ENCODE results near the gene ESRP2.

The ESRP2 gene

DNA sequence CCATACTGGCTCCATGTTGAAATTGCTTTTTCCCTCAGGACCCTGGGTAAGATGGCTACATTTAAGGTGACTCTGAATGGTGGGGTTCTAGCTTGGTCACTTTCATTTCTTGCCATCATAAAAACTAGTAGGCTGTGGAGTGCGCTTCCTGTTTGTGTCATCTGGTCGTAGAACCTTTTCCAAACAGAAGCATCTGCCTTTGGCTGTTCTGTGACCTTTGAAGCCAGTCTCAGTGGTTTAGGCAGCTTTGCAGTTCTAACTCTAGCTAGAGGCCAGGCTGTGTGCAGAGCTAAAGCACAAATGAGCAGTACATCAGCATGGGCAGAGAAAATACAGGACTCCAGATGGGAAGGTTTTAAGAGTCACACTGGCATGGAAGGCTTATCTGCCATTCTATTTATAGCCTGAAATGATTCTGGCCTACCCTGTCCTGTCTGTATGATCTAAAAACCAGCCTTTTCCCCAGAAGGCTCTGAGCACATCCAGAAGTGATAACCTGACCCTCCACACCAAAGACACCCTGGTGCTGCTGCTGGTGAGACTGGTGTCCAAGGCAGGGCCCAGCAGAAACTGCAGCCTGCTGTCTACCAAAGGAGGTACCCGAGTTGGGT is 8.6 kb downstream of the ESRP2 start:
- Mint-ChIP-seq H3K36me3 (ENCODE audit: low read depth) (peaks cover 39% of the 10 kb centered on the region), H3K4me1 (ENCODE audit: low read depth) (peaks cover 46% of the 10 kb centered on the region), H3K27ac (peak overlapping the region; percentile 87), H3K4me3 (peak overlapping the region; percentile 51), H3K9me3 (no peaks in the 10 kb centered on the region), H3K27me3 (no peaks in the 10 kb centered on the region)

GRCh38 chr16:68226116-68226515 is 9.8 kb downstream of the ESRP2 start:
- Mint-ChIP-seq H3K4me1 (ENCODE audit: low read depth) (peaks cover 46% of the 10 kb centered on the region), H3K27ac (peak overlapping the region; percentile 63), H3K36me3 (ENCODE audit: low read depth) (peaks cover 49% of the 10 kb centered on the region), H3K9me3 (no peaks in the 10 kb centered on the region), H3K27me3 (no peaks in the 10 kb centered on the region), H3K4me3 (no peak overlapping the region)

GRCh38 chr16:68223072-68223471 is 12.9 kb downstream of the ESRP2 start:
- H3K36me3 Mint-ChIP-seq (ENCODE audit: low read depth): peaks cover 55% of the 10 kb centered on the region

DNA sequence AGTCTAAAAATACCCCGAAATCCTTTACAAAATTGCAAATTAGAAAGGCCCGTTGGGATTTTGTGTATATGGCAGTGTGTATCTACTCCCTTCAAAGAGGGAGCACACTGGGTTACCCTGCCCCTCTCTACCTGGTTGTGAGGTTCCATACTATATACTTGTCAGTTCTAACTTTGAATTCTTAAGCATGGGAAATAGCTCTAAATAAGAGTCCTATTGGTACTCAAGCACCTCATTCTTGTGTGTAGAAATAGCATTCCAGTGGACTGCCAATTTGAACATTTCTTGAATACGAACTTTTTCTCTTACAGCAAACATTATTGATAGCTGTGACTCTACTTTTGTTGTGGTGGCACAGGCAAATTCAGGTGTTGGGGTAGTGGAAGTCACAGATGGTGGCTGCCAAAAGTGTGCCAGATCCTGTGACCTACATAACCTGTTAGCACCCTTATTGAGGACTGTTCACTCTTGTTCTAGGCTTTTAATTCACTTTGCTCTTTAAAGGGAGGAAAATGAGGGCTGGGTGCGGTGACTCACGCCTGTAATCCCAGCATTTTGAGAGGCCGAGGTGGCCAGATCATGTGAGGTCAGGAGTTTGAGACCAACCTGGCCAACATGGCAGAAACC is 16.1 kb downstream of the ESRP2 start:
- Mint-ChIP-seq H3K9me3 (no peaks in the 10 kb centered on the region), H3K36me3 (ENCODE audit: low read depth) (peaks cover 47% of the 10 kb centered on the region), H3K4me1 (ENCODE audit: low read depth) (peaks cover 7% of the 10 kb centered on the region), H3K4me3 (no peak overlapping the region), H3K27ac (peak overlapping the region; percentile 53), H3K27me3 (no peaks in the 10 kb centered on the region)

More at GRCh38 chr16:68223072-68223471, 12.9 kb downstream of the ESRP2 start:
- Mint-ChIP-seq H3K27ac (no peak overlapping the region), H3K4me3 (no peak overlapping the region), H3K9me3 (no peaks in the 10 kb centered on the region), H3K27me3 (no peaks in the 10 kb centered on the region), H3K4me1 (ENCODE audit: low read depth) (peaks cover 34% of the 10 kb centered on the region)

DNA sequence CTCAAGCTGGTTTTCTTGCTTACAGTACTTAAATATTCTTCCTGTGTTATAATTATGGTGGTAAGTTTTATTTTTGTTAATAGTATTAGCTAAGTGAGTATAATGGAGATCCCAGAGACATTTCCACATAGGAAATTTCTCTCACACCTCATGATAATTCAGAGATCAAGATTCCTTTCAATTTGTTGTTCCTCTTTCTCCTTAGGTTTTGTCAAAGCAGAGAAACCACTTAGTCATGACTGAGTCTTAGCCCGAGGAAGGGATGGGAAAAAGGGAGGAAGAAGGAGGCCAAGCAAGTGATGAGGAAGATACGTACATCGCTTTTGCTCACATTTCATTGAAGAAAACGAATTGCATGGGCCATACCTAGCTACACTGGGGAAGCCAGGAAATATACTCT is 18.4 kb downstream of the ESRP2 start:
- Mint-ChIP-seq H3K27me3 (no peaks in the 10 kb centered on the region), H3K9me3 (no peaks in the 10 kb centered on the region), H3K4me3 (no peak overlapping the region), H3K36me3 (ENCODE audit: low read depth) (peaks cover 46% of the 10 kb centered on the region), H3K27ac (peak overlapping the region; percentile 26), H3K4me1 (ENCODE audit: low read depth) (peaks cover 11% of the 10 kb centered on the region)

DNA sequence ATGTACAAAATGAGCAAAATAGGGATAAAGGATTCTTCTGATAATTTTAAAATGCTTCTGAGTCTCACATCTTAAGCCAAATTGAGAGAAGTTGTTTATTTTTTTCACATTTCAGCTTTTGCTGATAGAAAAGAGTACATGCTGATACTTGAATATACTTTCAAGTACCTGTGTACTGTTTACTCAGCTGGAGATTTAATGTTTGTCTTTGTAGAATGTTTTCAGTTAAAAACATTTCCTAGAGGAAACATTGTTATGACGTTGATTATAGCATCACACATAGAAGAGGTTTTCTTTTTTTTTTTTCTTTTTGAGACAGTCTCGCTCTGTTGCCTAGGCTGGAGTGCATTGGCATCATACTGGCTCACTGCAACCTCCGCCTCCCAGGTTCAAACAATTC is 19.7 kb downstream of the ESRP2 start:
- Mint-ChIP-seq H3K36me3 (ENCODE audit: low read depth) (peaks cover 41% of the 10 kb centered on the region), H3K4me3 (no peak overlapping the region), H3K9me3 (no peaks in the 10 kb centered on the region), H3K4me1 (ENCODE audit: low read depth) (peaks cover 24% of the 10 kb centered on the region), H3K27ac (peak overlapping the region; percentile 32), H3K27me3 (no peaks in the 10 kb centered on the region)

DNA sequence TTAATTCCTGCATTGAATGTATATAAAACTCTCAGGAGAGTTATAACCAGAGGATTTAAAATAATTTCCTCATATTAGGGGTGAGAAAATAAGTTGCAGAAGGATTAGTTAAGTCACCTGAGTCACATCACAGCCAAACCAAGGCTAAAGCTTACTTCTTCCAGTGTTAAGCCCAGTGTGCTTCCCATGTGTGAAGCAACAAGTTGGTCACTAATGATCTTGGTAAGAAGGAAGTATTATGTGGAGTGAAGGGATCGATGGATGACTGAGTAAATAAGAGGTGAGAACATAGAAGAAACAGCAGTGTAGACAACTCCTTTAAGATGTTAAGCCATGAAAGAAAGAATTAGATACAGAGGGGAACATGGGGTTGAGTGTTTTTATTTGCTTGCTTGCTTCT is 20.6 kb downstream of the ESRP2 start:
- H3K27ac Mint-ChIP-seq: peak overlapping the region; percentile 38

DNA sequence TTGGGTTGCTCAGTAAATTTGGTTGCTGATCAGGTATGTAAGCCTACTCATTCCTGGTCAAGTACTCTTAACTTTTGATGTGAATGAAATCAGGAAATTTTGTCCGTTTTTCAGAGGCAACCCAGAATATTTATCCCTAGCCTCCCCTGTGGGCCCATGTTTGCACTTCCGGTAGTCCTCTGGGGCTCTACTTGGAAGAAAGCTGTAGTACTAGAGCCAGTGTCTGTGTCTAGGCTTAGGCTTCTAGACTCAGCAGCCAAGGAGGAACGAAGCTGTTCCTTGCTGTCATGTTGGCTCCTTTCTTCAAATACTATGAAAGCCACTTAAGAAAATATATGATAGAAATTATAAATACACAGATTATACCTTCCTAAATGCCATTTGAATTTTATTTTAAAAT is 21.2 kb downstream of the ESRP2 start:
- H3K27ac Mint-ChIP-seq: peak overlapping the region; percentile 52

More for the DNA sequence above, 20.6 kb downstream of the ESRP2 start:
- H3K9me3 Mint-ChIP-seq: no peaks in the 10 kb centered on the region
- H3K36me3 Mint-ChIP-seq (ENCODE audit: low read depth): peaks cover 39% of the 10 kb centered on the region
- no peak overlapping the region for H3K4me3 Mint-ChIP-seq
- H3K4me1 Mint-ChIP-seq (ENCODE audit: low read depth): peaks cover 33% of the 10 kb centered on the region
- H3K27me3 Mint-ChIP-seq: no peaks in the 10 kb centered on the region

DNA sequence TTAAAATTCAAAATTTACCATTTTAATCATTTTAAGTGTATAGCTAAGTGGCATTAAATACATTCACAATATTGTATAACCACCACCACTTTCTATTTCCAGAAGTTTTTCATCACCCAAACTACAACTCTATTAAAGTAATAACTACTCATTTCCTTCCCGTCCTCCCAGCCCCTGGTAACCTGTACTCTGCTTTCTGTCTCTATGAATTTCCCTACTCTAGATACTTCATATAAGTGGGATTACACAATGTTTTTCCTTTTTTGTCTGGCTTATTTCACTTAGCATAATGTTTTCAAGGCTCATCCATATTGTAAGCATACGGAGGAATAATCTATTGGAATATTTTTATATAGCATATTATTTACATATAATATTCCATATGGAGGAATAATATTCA is 29.7 kb downstream of the ESRP2 start:
- peaks cover 25% of the 10 kb centered on the region for H3K4me1 Mint-ChIP-seq (ENCODE audit: low read depth)
- H3K36me3 Mint-ChIP-seq (ENCODE audit: low read depth): peaks cover 30% of the 10 kb centered on the region
- H3K9me3 Mint-ChIP-seq: no peaks in the 10 kb centered on the region
- no peak overlapping the region for H3K4me3 Mint-ChIP-seq
- H3K27me3 Mint-ChIP-seq: no peaks in the 10 kb centered on the region
- H3K27ac Mint-ChIP-seq: peak overlapping the region; percentile 43

More for the DNA sequence above, 21.2 kb downstream of the ESRP2 start:
- Mint-ChIP-seq H3K4me1 (ENCODE audit: low read depth) (peaks cover 38% of the 10 kb centered on the region), H3K9me3 (no peaks in the 10 kb centered on the region), H3K36me3 (ENCODE audit: low read depth) (peaks cover 34% of the 10 kb centered on the region), H3K4me3 (no peak overlapping the region), H3K27me3 (no peaks in the 10 kb centered on the region)

GRCh38 chr16:68202091-68202519 is 33.8 kb downstream of the ESRP2 start:
- no peaks in the 10 kb centered on the region for H3K9me3 Mint-ChIP-seq
- H3K4me3 Mint-ChIP-seq: no peak overlapping the region
- peaks cover 27% of the 10 kb centered on the region for H3K36me3 Mint-ChIP-seq (ENCODE audit: low read depth)
- peaks cover 21% of the 10 kb centered on the region for H3K4me1 Mint-ChIP-seq (ENCODE audit: low read depth)
- no peak overlapping the region for H3K27ac Mint-ChIP-seq
- H3K27me3 Mint-ChIP-seq: no peaks in the 10 kb centered on the region

- H3K27ac Mint-ChIP-seq: peak overlapping the region; percentile 59
- no peaks in the 10 kb centered on the region for H3K27me3 Mint-ChIP-seq
- H3K9me3 Mint-ChIP-seq: no peaks in the 10 kb centered on the region
- H3K36me3 Mint-ChIP-seq (ENCODE audit: low read depth): peaks cover 19% of the 10 kb centered on the region
- no peak overlapping the region for H3K4me3 Mint-ChIP-seq
- H3K4me1 Mint-ChIP-seq (ENCODE audit: low read depth): peaks cover 21% of the 10 kb centered on the region
These were observed 35.7 kb downstream of the ESRP2 start for GRCh38 chr16:68200088-68200783.

DNA sequence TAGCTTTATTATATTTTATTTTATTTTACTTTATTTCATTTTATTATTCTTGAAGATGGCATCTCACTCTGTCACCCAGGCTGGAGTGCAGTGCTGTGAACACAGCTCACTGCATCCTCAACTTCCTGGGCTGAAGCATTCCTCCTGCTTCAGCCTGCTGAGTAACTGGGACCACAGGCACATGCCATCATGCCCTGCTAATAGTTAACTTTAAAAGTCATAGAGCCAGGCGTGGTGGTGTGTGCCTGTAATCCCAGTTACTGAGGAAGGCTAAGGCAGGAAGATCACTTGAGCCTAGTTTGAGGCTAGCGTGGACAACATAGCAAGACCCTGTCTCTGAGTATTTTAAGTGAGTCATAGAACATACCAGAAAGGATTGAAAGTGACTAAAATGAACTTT is 38.7 kb downstream of the ESRP2 start:
- Mint-ChIP-seq H3K27ac (no peak overlapping the region), H3K36me3 (ENCODE audit: low read depth) (peaks cover 30% of the 10 kb centered on the region), H3K9me3 (no peaks in the 10 kb centered on the region), H3K4me1 (ENCODE audit: low read depth) (peaks cover 21% of the 10 kb centered on the region), H3K27me3 (no peaks in the 10 kb centered on the region), H3K4me3 (no peak overlapping the region)

DNA sequence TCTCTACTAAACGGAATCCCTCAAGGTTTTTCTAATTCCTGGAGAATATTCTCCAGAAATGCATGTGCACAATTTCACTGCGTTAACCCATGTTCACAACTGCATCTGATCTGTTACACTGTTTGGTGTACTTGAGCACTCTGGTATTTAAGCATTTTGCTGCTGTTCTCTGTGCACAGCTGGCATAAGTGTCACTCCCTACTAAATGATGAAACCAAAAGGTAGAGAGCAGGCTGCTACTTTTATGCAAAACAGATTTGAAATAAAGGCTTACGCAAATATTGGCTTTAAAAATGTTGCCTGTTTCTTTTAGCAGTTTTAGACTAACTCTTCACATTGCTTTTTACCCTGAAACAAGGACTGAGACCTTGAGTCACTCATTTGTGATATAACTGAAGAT is 41.7 kb downstream of the ESRP2 start:
- H3K36me3 Mint-ChIP-seq (ENCODE audit: low read depth): peaks cover 32% of the 10 kb centered on the region
- H3K27ac Mint-ChIP-seq: peak overlapping the region; percentile 18
- peaks cover 7% of the 10 kb centered on the region for H3K4me1 Mint-ChIP-seq (ENCODE audit: low read depth)
- no peak overlapping the region for H3K4me3 Mint-ChIP-seq
- no peaks in the 10 kb centered on the region for H3K9me3 Mint-ChIP-seq
- H3K27me3 Mint-ChIP-seq: no peaks in the 10 kb centered on the region

GRCh38 chr16:68190736-68191510 is 45.0 kb downstream of the ESRP2 start:
- no peak overlapping the region for H3K27ac Mint-ChIP-seq
- H3K4me3 Mint-ChIP-seq: no peak overlapping the region
- H3K4me1 Mint-ChIP-seq (ENCODE audit: low read depth): no peaks in the 10 kb centered on the region
- peaks cover 43% of the 10 kb centered on the region for H3K36me3 Mint-ChIP-seq (ENCODE audit: low read depth)
- no peaks in the 10 kb centered on the region for H3K9me3 Mint-ChIP-seq
- no peaks in the 10 kb centered on the region for H3K27me3 Mint-ChIP-seq

- Mint-ChIP-seq H3K27ac (no peak overlapping the region), H3K27me3 (no peaks in the 10 kb centered on the region), H3K4me1 (ENCODE audit: low read depth) (no peaks in the 10 kb centered on the region), H3K36me3 (ENCODE audit: low read depth) (peaks cover 47% of the 10 kb centered on the region), H3K4me3 (no peak overlapping the region), H3K9me3 (no peaks in the 10 kb centered on the region)
These were observed 45.8 kb downstream of the ESRP2 start for GRCh38 chr16:68190081-68190480.
